HG03139 (cell line): ENCODE data around the gene FAM170A.

ENCODE experiments used
- ATAC-seq: cut with Tn5 transposase; IDR thresholded peaks from one replicate; pipeline ENCODE4 v1.9.1; 2021; ENCODE audit not compliant: unreplicated experiment

Gene FAM170A, protein sequence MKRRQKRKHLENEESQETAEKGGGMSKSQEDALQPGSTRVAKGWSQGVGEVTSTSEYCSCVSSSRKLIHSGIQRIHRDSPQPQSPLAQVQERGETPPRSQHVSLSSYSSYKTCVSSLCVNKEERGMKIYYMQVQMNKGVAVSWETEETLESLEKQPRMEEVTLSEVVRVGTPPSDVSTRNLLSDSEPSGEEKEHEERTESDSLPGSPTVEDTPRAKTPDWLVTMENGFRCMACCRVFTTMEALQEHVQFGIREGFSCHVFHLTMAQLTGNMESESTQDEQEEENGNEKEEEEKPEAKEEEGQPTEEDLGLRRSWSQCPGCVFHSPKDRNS

DNA sequence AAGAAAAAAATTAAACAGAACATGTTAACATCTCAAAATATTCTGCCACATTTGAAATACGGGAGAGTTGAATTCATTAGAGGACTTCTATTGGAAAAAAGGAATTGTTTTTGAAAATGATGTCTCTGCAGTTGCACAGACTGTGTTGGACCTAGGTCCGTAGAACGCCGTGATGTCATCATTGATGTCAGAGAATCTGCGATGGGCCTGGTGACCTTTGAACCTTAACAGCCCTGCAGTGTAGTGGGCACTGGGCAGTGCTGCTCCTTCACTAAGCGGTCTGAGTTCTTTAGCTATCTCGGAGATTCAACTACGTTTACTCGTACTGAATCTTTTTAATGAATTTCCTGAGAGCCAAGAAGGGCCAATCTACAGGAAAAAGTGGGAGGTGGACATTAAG lies at the start of gene FAM170A:
Gene FAM170A (plus strand): TSS at position 220 of the 400 bp plus-strand sequence. CDS start 211 bp downstream, outside the sequence.
- ATAC-seq, result no peak

DNA sequence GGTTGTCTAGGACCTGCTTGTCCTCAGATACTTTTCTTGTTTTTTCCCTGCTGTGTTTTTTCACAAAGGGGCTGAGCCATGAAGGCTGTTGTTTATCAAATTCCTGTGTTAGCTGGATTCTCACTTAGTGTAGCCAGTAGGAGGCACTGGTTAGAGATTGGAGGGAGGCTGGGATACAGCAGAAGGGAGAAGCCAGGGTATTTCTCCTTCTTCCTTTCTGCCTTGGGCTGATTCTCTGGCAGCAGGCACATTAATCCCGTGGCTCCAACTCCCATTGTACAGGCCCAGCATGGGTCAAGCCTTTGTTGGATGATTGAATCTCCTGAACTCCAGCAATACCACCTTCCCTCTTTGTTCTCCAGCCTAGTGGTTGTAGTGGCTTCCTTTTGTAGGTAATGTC lies 46.4 kb upstream of the FAM170A start:
- no peak for ATAC-seq

DNA sequence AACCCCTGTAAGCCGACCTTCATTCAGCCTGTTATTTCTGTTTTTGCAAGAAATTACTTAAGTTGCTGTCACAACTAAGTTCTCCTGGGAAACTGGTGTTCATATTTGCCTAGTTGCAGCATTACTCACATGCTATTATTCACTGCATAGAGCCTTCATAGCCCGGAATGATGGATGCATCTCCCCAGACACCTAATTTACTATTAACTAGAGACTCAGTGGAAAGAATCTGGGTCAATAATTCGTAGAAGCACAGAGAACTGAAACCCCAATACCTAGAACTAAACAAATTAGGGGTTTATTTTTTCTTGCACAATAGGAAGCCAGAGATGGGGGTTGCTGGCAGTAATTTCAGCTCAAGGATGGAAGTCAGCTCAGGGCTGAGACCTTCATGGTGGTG lies 45.7 kb upstream of the FAM170A start:
- peak; percentile 91 for ATAC-seq

DNA sequence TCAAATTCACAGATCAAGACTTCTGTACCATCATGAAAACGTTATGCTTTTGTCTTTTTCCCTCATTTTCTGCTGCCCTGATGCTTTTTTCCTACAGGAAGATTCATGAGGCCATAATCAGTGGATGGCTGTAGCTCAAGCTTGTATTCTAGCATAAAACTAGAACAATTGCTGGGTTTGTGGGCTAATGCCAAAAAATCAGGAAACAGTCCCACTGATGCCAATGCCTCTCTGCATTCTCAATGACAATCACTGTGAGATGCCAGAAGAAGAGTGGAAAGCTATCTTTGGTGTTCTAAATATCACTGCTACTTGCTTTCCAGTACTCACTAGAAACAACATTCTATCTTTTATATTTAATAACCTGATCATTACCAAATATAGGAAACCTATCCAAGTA lies 33.3 kb upstream of the FAM170A start:
- ATAC-seq, result no peak

- ATAC-seq, result peak; percentile 77
These were observed 31.5 kb upstream of the FAM170A start for GRCh38 chr5:119597728-119598298.

GRCh38 chr5:119613937-119614336 lies 15.4 kb upstream of the FAM170A start:
- ATAC-seq, result no peak

DNA sequence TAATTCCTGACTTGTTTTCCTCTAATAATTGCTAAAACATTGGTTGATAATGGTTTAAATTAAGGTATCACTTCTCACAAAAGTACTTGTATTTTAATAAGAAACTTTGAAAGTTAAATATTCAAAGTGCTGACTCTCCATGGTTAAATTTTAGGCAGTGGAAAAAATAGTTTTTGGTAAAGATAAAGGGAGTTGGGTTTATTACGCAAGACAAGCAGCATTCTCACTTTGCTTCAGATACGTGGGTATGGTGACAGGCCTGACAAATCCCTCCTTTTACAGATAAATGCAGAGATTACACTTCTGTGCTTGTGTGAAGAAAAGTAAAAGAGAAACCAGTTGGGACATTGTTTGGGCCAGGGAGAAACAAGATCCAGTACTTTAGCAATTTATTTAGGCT lies 14.5 kb upstream of the FAM170A start:
- no peak for ATAC-seq

GRCh38 chr5:119626086-119626485 lies 3.3 kb upstream of the FAM170A start:
- no peak for ATAC-seq

DNA sequence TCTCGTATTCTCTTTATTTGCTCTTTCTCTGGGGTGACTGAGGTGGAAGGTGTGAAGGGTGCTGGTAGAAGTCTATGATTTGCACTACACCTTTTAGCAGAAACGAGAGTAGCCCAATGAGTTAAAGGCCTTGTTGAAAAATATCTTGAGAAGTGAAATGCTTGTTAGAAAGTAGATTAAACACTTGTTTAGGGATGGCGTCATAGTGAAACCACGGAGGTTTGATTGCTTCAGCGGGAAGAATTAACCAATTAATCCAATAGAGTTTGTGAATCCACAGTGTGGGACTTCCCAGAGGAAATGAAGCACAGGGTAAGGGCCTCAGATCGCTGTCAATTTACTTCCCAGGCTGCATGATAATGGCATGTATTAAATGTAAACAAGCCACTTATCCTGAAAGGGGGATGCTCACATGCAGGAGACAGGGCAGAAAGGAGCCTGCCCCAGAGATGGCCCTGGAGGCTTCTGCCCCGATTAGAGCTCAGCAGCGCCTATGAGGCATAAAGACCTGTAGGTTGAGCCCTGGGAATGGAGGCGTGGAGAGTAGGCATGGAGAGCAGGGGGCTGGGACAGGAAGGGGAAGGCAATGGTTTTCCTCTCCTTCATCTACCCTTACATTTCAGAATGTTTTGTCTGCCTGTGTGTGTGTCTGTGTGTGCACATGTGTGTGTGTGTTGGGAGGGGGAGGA lies 1.5 kb downstream of the FAM170A start:
- no peak for ATAC-seq

- ATAC-seq, result peak; percentile 50
These were observed 2.3 kb downstream of the FAM170A start for GRCh38 chr5:119631660-119632059.

DNA sequence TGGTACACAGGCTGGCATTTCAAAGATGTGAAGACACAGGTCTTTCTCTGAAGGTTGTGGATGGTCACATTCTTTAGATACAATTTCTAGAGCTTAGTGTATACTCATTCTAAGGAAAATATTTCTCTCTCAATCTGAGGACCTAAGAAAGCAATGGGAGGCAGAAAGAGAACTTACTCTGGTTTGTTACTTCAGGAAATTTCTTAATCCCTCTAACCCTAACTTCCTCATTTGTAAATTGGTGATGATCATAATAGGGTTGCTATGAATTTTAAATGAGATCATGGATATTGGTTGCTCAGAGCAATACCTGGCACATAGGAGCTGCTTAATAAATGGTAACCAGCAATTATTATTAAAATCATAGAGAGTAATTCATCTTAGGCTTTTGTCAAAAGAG lies 22.1 kb downstream of the FAM170A start:
- no peak for ATAC-seq

DNA sequence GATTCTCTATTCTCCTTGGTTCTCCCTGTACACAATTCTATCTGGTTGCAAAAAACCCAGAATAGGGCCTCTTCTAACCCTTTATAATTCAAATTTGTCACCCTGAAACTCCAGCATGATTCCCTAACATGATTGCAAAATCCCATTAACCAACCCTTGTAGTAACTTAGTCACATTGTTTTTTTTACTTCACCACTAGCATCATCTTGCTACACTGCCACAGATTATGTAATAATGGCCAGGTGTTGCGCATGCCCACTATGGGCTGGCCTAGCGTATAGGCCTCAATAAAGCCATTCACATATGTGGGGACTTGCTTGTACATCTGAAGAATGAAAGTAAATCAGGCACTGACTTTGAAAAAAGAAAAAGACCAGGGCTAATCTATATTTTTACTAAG lies 25.7 kb downstream of the FAM170A start:
- no peak for ATAC-seq

DNA sequence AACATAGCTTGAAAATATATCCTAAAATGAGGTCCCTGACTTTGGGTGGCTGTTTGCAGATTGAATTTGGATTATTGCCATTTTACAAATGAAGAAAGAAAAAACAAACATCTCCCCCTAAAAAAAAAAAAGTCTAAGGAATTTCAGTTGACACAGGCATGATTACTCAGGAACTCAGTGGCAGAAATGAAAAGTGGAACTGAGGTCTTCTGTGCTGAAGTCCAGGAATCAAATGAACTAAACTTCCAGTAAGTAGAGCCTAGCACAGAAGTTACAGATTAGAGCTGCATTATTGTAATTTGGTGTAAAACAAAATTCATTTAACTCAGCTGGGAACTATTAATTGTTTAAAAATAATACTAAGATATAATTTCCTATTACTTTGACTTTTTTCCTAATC lies 26.7 kb downstream of the FAM170A start:
- ATAC-seq, result no peak

GRCh38 chr5:119666542-119666941 lies 37.2 kb downstream of the FAM170A start:
- ATAC-seq, result no peak

DNA sequence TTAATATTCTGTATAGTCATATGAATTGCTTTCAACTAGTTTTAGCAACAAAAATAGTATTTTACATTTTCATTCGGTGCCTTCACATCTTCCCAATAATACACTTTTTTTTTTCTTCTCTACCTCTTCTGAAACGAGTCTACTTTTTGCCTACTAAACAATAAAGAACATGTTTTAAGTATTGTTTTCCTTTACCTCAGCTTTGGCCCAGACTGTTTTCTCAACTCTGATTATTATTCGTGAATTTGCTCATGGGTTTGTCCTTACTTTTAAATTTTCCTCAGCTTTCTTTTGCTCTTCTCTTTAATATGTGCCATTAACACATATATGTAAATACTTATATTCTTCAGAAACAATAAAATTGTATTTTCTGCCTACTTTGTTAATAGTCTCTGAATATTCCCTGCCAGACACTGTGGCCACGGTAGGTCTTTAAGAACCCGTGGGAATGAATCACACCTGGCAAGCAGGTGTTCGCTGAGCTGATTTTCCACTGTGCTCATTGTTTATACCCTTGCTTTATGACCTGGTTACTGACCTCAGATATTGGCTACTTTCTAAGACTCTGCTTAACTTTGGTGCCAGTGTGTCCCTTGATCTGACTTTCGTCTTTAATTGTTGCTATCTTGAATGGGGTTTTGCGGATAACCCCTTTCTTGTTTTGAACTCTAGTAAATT lies 49.1 kb downstream of the FAM170A start:
- ATAC-seq, result no peak

GRCh38 chr5:119680080-119680479 lies 50.7 kb downstream of the FAM170A start:
- ATAC-seq, result no peak

- ATAC-seq, result no peak
These were observed 52.4 kb downstream of the FAM170A start for GRCh38 chr5:119681734-119682133.

DNA sequence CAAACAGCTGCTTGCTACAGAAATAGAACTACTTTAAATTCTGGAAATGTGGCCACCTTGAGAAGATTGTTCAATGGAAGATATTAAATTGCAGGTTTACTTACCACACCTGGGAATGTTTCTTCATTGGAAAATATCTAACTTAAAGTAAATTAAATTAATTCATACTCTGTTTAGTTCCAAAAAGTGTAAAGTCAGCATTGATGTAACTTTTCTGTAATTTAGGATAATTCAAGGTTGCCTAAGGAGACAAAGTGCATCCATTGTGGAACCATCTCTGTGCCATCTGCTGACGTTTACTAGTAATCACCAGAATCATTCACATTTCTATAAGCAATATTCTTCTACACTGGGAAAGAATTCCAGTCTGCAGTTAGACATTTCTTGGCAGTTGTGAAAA lies 53.0 kb downstream of the FAM170A start:
- ATAC-seq, result no peak
